ENCODE results near the gene ALDH1A1.

The ALDH1A1 gene

DNA sequence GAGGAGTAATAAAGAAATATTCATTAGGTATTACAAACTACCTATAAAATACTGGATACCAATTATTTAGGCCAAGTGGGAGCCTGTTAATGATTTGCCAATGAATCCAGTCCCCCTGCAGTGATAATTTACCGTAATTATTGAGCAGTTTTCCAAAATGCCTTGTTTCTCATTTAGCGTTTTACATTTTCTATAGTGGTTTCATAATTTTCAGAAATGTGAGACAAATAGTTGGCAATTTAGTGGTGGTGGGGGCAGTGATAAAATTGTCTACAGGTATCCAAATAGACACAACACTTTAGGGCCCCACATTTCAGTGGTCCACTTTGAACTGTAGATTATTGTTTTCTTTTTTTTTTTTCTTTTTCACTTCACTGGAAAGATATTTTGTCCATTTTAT is 27.3 kb upstream of the ALDH1A1 start:
- TF ChIP-seq, protein P1, sequence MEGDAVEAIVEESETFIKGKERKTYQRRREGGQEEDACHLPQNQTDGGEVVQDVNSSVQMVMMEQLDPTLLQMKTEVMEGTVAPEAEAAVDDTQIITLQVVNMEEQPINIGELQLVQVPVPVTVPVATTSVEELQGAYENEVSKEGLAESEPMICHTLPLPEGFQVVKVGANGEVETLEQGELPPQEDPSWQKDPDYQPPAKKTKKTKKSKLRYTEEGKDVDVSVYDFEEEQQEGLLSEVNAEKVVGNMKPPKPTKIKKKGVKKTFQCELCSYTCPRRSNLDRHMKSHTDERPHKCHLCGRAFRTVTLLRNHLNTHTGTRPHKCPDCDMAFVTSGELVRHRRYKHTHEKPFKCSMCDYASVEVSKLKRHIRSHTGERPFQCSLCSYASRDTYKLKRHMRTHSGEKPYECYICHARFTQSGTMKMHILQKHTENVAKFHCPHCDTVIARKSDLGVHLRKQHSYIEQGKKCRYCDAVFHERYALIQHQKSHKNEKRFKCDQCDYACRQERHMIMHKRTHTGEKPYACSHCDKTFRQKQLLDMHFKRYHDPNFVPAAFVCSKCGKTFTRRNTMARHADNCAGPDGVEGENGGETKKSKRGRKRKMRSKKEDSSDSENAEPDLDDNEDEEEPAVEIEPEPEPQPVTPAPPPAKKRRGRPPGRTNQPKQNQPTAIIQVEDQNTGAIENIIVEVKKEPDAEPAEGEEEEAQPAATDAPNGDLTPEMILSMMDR (IDR thresholded peaks at IDR 0.05; ENCODE audit: low read depth, low read length, missing control alignments): no peak
- DNase-seq (ENCODE audit: extremely low read depth, low read depth): no peak
- H3K4me3 ChIP-seq (replicated peaks; ENCODE audit: low read depth, low read length): no peak overlapping the region

DNA sequence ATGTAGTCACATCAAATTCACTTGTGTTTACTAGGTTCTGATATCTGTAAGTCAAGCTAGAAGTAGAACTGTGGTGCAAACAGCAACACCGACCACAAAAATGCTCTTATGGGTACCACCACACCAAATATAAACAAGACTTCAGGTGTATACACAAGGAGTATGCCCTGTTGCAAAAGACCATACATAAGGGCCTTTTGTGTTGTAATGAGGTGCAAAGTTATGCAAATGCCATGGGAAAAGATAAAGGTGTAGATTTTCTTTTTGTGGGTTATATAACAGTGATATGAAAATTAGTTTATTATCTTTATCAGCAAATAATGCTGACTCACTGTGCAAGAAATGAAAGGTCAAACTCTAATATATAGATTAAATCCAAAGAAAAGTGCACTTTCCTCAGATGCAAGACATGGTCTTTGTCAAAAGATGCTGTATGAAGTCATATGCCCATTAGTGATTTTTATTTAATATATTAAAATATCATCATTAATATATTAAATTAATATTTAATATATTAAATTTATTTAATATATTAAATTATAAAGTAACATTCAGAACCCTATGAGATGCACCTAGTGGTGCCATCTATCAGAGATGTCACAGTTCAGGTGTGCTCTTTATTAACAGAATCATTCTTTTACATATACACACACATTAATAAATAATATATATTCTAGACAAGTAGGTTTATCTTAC is 26.7 kb upstream of the ALDH1A1 start:
- no peak for DNase-seq (ENCODE audit: extremely low read depth, low read depth)
- TF ChIP-seq, protein P1 (IDR thresholded peaks at IDR 0.05; ENCODE audit: low read depth, low read length, missing control alignments): no peak
- no peak overlapping the region for H3K4me3 ChIP-seq (replicated peaks; ENCODE audit: low read depth, low read length)

DNA sequence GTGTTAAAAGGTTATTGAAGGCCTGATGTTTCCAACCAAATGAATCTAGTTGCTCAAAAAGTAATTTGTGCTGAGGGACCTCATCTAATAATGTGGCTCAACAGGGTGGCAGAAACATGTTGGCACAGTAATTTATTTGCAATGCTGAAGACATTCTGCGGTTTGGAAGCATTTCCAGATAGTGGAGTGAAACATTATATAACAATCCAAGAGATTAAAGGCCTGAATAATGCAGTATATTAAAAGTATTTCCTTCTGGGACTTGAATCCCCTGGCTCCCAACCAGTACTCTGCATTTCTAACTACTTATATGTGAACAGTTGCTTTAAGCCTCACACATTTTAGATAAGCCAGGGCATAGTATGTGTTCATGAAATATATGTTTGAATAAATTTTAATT is 25.9 kb upstream of the ALDH1A1 start:
- DNase-seq (ENCODE audit: extremely low read depth, low read depth): no peak
- no peak overlapping the region for H3K4me3 ChIP-seq (replicated peaks; ENCODE audit: low read depth, low read length)
- TF ChIP-seq, protein P1 (IDR thresholded peaks at IDR 0.05; ENCODE audit: low read depth, low read length, missing control alignments): no peak

DNA sequence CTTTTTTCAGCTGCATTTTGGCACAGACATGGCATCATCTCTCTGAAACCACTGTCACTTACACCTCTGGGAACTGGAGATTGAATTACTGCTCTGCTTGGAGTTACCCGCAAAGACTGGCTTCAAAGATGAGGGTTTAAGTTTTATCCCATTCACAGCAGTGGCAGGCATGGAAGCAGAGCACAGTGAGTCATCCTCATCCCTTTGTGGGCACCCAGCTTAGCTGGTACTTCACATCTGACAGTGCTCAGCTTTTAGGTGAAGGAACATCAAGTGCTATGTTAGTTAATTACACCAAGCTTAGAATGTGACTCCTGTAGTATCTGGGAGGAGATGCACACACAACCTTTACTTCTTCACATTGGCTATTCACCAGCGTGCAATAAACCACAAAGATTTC is 24.8 kb upstream of the ALDH1A1 start:
- TF ChIP-seq, protein P1 (IDR thresholded peaks at IDR 0.05; ENCODE audit: low read depth, low read length, missing control alignments): no peak
- H3K4me3 ChIP-seq (replicated peaks; ENCODE audit: low read depth, low read length): no peak overlapping the region
- DNase-seq (ENCODE audit: extremely low read depth, low read depth): no peak

DNA sequence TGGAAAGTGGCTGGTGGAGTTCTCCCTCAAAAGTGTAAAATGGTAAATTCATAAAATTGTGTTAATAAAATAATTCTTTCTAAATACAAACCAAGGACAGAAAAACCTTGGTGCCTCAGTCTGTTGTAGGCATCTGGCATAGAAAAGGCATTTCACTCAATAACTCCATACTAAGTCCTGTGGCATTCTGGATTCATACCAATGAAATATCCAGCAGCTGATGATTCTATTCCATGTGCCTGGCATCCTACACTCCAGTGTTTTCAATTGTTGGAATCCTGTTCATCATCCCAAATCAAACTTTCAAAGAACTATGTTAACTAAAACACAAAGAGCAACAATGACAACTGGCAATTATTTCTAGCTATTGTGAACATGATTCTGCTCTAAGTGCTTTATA is 21.6 kb upstream of the ALDH1A1 start:
- TF ChIP-seq, protein P1 (IDR thresholded peaks at IDR 0.05; ENCODE audit: low read depth, low read length, missing control alignments): no peak
- no peak for DNase-seq (ENCODE audit: extremely low read depth, low read depth)
- H3K4me3 ChIP-seq (replicated peaks; ENCODE audit: low read depth, low read length): no peak overlapping the region

DNA sequence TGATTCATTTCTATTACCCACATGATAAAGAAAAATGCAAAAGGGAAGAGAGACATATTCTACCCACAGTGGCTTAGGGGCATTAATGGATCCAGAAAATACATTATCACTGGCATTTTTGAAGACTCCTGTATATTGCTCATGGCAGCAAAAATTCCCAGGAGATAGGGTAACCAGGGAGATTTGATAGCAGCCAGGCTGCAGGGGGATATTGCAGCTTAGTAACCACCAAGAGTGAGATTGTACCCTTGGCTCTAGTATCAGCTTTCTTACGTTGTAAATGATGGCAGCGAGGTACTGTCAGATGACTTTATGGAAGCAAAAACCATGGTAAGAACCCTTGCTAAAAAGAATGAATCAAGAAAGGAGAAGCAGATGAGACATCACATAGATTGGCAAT is 19.8 kb upstream of the ALDH1A1 start:
- no peak for DNase-seq (ENCODE audit: extremely low read depth, low read depth)
- no peak overlapping the region for H3K4me3 ChIP-seq (replicated peaks; ENCODE audit: low read depth, low read length)
- TF ChIP-seq, protein P1 (IDR thresholded peaks at IDR 0.05; ENCODE audit: low read depth, low read length, missing control alignments): no peak

DNA sequence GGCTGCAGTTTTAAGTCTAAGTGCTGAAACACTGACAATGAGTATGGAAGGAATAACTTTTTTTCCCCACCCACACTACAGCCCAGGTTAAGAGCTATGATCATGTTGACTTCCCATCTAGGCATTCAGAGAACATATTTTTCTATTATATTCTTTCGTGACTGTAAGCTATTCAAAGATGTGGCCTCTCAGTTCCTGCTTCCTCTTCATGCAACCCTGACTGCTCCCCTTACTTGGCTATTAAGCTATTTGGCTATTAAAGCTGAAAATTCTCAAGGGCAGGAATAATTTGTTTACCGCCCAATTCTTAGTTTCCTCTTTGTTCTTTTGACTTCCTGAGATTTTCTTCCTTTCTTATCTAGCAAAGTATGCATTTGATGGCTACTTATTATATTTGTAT is 18.6 kb upstream of the ALDH1A1 start:
- TF ChIP-seq, protein P1 (IDR thresholded peaks at IDR 0.05; ENCODE audit: low read depth, low read length, missing control alignments): no peak
- DNase-seq (ENCODE audit: extremely low read depth, low read depth): no peak
- no peak overlapping the region for H3K4me3 ChIP-seq (replicated peaks; ENCODE audit: low read depth, low read length)
